Embryonic facial prominence (tissue), 1 donor: ENCODE data around the gene PHC3.
"Not testable (repeated sequence)": the region's sequence is repeated elsewhere in the genome, so short reads cannot be mapped to it uniquely, and the experiment has no call there.

Source experiments
- DNase-seq: peaks from one replicate; pipeline ENCODE4 v3.0.0-alpha.2; 2016; ENCODE audit errors: extremely low spot score

The PHC3 gene

GRCh38 chr3:170180908-170181885 lies at the start of gene PHC3:
Gene PHC3 (minus strand): TSS chr3:170181733. CDS start chr3:170181715, 18 bp downstream.
- peak; percentile 95 for DNase-seq

GRCh38 chr3:170228093-170228766 lies 46.7 kb upstream of the PHC3 start:
- DNase-seq: no peak

GRCh38 chr3:170226426-170226960 lies 45.0 kb upstream of the PHC3 start:
- no peak for DNase-seq

GRCh38 chr3:170225166-170225565 lies 43.6 kb upstream of the PHC3 start:
- DNase-seq: no peak

GRCh38 chr3:170222647-170223541 lies 41.4 kb upstream of the PHC3 start:
- no peak for DNase-seq

- DNase-seq: peak; percentile 96
Measured at GRCh38 chr3:170221924-170222646, 40.6 kb upstream of the PHC3 start, which contains the start of gene PRKCI. Gene PRKCI (plus strand): TSS chr3:170222424. CDS start chr3:170222670, 246 bp downstream.

GRCh38 chr3:170220871-170221270 lies 39.3 kb upstream of the PHC3 start:
- DNase-seq: no peak

- DNase-seq: no peak
Measured at GRCh38 chr3:170219850-170220249, 38.3 kb upstream of the PHC3 start.

GRCh38 chr3:170211668-170212067 lies 30.1 kb upstream of the PHC3 start:
- no peak for DNase-seq

- DNase-seq: no peak
Measured at GRCh38 chr3:170207717-170208116, 26.2 kb upstream of the PHC3 start.

GRCh38 chr3:170206164-170206762 lies 24.7 kb upstream of the PHC3 start:
- not testable (repeated sequence) for DNase-seq

- no peak for DNase-seq
Measured at GRCh38 chr3:170205302-170205701, 23.8 kb upstream of the PHC3 start.

GRCh38 chr3:170204509-170204908 lies 23.0 kb upstream of the PHC3 start:
- no peak for DNase-seq

- DNase-seq: no peak
Measured at GRCh38 chr3:170204023-170204472, 22.5 kb upstream of the PHC3 start.

- DNase-seq: no peak
Measured at GRCh38 chr3:170203457-170203856, 21.9 kb upstream of the PHC3 start.

GRCh38 chr3:170201527-170201926 lies 20.0 kb upstream of the PHC3 start:
- no peak for DNase-seq

GRCh38 chr3:170200987-170201386 lies 19.5 kb upstream of the PHC3 start:
- no peak for DNase-seq

GRCh38 chr3:170196833-170197232 lies 15.3 kb upstream of the PHC3 start:
- DNase-seq: no peak

- DNase-seq: not testable (repeated sequence)
Measured at GRCh38 chr3:170195759-170196158, 14.2 kb upstream of the PHC3 start.
